ENCODE measurements around the gene SLC10A7.
A peak's percentile ranks its signal among the peaks of the same experiment; 100 is the strongest.

Gene SLC10A7, protein sequence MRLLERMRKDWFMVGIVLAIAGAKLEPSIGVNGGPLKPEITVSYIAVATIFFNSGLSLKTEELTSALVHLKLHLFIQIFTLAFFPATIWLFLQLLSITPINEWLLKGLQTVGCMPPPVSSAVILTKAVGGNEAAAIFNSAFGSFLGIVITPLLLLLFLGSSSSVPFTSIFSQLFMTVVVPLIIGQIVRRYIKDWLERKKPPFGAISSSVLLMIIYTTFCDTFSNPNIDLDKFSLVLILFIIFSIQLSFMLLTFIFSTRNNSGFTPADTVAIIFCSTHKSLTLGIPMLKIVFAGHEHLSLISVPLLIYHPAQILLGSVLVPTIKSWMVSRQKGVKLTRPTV

DNA sequence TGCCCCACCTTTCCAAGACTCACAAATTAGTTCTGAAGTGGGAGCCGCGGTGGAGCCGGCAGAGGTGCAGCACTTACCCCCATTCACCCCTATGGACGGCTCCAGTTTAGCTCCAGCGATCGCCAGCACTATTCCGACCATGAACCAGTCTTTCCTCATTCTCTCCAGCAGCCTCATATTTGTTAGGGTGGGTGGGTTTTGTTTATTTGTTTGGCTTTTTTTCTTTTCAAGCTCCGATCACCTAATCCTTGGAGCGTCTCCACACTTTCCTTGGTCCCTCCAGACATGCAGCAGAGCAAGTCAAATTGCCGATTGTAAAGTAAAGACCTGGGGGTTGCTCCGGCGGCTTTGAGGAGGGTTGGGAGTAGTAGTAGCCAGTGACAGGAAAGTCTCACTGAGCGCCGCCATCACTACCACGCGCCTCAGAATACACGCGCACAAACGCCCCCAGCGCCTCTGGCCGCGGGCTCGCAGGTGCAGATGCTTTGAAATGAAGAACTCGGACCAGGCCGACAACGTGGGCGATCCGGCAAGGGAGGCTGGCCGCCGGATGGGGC, at the start of gene SLC10A7:
SLC10A7 (minus strand) TSS at position 400 of the 557 bp plus-strand sequence; CDS start at position 177, 223 bp downstream.
- DNase-seq (ENCODE audit: low spot score): peak; percentile 87

DNA sequence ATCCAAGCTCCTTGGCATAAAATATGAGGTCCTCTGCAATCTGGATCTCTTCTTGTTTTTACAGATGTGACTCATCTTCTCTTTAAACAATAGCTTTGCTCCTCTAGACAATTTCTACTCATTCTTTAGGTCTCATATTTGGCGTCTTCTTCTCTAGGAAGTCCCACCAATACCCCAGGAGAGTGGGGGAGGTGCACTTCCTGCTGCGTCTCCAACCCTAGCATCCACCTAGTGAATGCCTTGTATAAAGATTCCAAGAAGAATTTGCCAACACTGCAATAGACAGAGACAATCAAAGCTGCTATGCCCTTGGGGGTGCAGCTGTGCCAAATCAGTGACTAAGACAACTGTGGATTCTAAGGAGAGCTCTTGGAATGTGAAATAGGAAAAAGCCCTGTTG, 45.7 kb upstream of the SLC10A7 start:
- DNase-seq (ENCODE audit: low spot score): no peak

DNA sequence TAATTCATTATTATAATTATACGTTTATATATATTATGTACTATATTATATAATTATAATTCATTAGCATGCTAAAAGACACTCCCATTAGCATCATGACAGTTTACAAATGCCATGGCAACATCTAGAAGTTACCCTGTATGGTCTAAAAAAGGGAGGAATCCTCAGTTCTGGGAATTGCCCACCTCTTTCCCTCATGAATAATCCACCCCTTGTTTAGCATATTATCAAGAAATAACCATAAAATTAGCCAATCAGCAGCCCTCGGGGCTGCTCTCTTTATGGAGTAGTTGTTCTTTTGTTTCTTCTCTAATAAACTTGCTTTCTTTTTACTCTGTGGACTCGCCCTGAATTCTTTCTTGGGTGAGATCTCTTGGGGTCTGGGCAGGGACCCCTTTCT, 42.8 kb upstream of the SLC10A7 start:
- no peak for DNase-seq (ENCODE audit: low spot score)

GRCh38 chr4:146550161-146550560, 28.4 kb upstream of the SLC10A7 start:
- DNase-seq (ENCODE audit: low spot score): no peak

DNA sequence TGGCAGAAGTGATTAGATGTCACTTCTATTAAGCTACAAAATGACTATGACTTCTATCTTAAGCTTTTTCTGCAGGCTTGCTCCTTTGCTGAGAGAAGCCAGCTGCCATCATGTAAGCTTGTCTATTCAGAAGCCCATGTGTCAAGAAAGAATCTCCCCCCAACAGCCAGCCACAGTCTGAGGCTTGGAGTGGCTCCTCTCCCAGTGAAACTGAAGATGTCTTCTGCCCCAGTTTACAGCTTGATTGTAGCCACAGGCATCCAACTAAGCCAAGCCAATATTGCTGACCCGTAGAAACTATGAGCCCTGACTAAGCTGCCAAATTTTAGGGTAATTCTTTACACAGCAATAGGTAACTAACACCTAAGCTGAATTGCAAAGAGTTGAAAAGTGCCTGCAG, 26.7 kb upstream of the SLC10A7 start:
- DNase-seq (ENCODE audit: low spot score): no peak

- DNase-seq (ENCODE audit: low spot score): peak; percentile 58
Measured at GRCh38 chr4:146545102-146545501, 23.4 kb upstream of the SLC10A7 start.

DNA sequence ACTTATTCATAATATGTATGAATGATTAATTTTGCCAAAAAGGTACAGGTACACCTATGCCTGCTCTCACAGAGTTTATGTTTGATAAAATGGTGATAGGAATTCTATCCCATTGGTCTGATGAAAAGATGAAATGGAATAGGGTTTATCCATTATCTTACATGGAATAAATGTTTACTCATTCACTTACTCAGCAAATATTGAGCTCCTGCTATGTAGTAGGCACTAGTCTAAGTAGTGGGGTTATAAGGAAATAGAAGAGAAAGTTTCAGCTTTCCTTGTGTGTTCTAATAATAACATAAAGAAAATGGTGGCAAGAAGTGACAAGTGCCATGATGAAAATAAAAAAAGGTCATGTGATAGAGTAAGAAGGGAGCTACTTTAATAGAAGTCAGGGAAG, 12.4 kb upstream of the SLC10A7 start:
- no peak for DNase-seq (ENCODE audit: low spot score)

DNA sequence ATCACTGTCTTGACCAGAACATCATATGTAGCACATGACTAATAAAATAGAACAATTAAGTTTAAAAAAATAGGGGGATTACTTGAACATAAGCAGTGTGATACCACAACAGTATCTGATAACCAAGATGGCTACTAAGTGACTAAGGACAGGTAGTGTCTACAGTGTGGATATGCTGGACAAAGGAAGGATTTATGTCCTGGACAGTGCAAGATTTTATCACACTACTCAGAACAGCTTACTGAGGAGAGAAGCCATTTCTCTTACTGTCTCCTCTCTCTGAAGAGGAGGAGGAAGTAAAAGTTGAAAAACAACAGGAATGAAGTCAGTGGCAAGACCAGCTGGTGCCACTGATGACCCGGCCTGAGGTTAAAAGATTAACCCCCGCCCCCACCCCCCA, 4.0 kb upstream of the SLC10A7 start:
- no peak for DNase-seq (ENCODE audit: low spot score)

GRCh38 chr4:146524663-146525062, 2.9 kb upstream of the SLC10A7 start:
- no peak for DNase-seq (ENCODE audit: low spot score)

- DNase-seq (ENCODE audit: low spot score): no peak
Measured at GRCh38 chr4:146522869-146523205, 1.1 kb upstream of the SLC10A7 start.

DNA sequence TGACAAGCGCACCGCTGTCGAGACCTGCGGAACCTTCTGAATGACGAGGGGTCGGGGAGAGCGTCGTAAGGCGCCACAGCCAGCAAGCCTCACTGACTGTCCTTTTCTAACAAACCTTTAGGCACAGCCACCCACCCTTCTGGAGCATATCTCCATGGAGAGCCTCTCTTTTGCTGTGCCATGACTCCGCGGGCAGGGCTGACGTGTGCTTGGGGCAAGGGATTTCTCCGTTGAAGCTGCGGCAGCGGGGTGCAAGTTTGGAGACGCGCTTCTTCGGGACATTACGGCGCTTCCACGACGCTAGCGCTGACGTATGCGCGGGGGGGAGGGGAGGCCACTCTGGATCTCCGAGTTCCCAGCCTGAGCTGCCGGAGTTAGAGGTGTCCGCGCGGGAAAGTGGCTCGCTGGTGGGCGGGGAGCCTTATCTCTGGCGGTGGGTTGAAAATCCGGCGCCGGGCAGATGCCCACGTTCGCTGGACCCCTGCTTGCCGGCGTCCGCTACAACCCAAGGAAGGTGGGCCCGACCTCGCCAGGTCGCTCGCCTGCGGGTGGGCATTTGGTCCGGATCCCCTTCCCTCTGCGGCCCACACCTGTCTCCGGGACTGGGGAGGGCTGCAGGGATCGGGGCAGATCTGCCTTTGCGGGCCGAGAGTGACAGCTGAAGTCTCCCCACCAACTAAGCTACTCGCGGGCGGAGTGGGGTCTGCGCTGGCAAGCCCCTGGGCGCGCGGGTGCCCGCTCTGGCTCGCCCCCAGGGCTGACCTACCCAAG, 543 bp upstream of the SLC10A7 start:
- DNase-seq (ENCODE audit: low spot score): peak; percentile 90

- peak; percentile 19 for DNase-seq (ENCODE audit: low spot score)
Measured at GRCh38 chr4:146520896-146521540, 722 bp downstream of the SLC10A7 start.

DNA sequence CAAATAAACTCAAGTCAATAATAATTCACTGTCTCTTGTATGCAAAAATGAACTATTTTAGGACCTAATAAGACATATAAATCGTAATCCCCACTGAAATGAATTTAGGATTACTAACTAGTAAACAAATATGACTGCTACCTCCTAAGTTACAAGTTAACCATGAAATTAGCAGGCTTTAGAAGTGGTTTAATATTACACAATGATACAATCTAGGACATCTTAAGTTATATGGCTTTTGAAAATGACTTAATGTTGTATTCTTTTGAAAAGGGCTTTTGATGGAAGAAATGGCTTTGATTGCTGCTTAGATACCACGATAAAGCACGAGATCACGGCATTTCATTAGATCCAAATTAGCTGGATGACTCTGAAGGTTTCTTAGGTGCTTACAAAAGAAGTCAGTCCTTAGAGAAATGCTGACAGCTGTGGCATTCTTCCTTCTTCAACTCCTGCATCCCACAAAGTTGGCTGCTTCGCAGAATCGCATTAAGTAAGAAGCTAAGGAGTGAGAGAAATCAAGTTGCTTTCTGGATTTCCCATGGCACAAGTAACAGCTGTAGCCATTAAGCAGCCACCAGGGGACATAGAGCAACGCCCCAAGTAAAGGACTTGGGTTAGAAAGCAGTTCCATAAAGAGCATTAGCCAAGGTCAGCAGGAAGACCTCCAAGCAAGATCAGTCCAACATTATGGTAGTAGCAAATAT, 6.9 kb downstream of the SLC10A7 start:
- peak; percentile 7 for DNase-seq (ENCODE audit: low spot score)

- no peak for DNase-seq (ENCODE audit: low spot score)
Measured at GRCh38 chr4:146513548-146513947, 8.2 kb downstream of the SLC10A7 start.

DNA sequence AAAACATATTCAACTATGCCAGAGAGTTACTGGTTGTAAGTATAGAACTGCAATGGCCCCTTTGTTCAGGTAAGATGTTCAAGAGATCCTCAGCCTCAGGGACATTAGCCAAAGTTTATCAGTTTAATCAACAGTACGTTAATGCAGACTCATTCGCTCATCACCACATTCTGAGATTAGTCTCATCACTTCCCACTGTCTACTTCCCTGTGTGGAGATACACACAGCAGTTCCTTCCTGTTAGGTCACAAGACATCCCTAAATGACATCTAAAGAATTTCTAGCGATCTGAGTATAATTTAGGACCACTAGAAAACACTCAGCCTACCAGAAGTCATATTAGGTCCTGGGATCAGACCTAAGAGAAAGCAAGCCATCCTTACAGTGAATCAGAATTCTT, 10.4 kb downstream of the SLC10A7 start:
- DNase-seq (ENCODE audit: low spot score): no peak

GRCh38 chr4:146510942-146511341, 10.8 kb downstream of the SLC10A7 start:
- no peak for DNase-seq (ENCODE audit: low spot score)

DNA sequence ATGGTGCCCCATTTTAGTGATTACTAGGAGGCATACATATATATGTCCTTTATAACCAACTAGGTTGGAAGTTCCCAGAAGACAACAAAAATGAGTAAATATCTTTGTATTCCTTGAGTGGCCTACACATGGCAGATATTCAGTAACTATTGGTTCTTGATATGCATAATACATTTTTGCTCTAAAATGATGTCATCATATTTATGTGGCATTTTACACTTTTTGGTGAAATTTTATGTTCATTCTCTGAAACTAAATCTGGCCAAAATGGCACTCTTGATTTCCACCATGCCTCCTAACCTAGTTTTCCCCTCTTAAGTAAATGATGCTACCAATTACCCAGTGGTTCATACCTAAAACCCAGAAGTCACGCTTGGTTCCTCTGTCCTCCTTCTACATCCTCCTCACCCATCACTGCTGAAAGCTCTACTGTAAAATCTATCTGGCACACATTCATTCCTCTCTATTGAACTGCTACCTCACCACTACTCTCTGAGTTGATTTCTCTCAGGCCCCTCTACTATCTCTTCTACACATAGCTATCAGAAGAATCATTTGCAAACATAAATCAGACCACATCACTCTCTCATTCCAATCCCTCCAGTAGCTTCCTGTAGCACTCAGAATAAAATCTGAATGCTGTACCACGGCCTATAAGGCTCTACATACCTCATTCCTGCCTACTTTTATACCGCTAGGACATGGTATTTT, 13.4 kb downstream of the SLC10A7 start:
- DNase-seq (ENCODE audit: low spot score): no peak

DNA sequence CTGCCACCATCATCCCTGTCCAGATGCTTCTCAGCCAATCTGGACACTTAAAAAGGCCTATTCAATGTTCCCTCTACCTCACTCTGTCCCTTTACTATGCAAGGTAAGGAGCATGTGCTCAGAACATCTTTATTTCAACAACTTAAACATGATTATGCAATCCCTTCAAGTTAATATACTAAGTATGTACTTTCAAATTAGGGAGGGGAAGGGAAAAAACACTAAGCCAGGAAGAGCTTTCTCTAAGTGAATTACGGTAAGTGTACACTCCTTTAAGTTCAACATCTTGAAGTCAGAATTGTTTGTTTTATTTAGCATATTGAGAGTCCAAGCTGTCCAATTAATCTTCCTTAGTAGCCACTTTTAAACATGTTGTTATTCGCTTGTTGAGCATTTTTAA, 14.1 kb downstream of the SLC10A7 start:
- DNase-seq (ENCODE audit: low spot score): no peak

GRCh38 chr4:146506272-146506671, 15.5 kb downstream of the SLC10A7 start:
- DNase-seq (ENCODE audit: low spot score): no peak

- DNase-seq (ENCODE audit: low spot score): no peak
Measured at GRCh38 chr4:146500216-146500615, 21.5 kb downstream of the SLC10A7 start.

DNA sequence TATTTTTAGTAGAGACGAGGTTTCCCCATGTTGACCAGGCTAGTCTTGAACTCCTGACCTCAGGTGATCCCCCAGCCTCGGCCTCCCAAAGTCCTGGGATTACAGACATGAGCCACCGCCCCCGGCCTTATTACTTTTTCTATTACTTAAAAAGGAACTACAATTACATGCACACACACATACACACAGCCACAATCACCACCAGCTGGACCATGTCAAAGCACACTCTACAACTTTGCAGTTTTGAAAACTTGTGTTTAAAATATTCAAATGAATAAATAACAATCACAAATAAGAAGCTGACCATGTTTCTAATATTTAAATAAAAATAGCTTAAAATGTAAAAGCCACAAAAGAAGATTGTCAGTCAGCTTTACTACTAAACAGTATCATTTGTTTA, 23.4 kb downstream of the SLC10A7 start:
- no peak for DNase-seq (ENCODE audit: low spot score)

- no peak for DNase-seq (ENCODE audit: low spot score)
Measured at GRCh38 chr4:146495269-146495668, 26.5 kb downstream of the SLC10A7 start.

All from iPS-NIHi11 (cell line).